SK-N-MC (cell line): ENCODE results near the gene PWP2.
"Not testable (repeated sequence)": the region's sequence is repeated elsewhere in the genome, so short reads cannot be mapped to it uniquely, and the experiment has no call there.

Experiments used
- DNase-seq: peaks from one replicate; pipeline ENCODE4 v3.0.0-alpha.2; 2011; ENCODE audit warnings: low read depth, low spot score
- H3K27ac ChIP-seq: fragments of 200-600 bp; sonication (generic); 2 replicates; pipeline ENCODE4 v1.5.1; 2016; ENCODE audit warnings: mixed run types
- H3K36me3 ChIP-seq: fragments of 200-600 bp; sonication (generic); 2 replicates; pipeline ENCODE4 v1.6.1; 2017; ENCODE audit warnings: antibody characterized with exemption, low read length, mixed read lengths; ENCODE audit not compliant: insufficient read depth
- H3K4me3 ChIP-seq: fragments of 200-600 bp; sonication (generic); 2 replicates; pipeline ENCODE4 v1.5.1; 2016
- H3K9ac ChIP-seq: fragments of 200-600 bp; sonication (generic); 2 replicates; pipeline ENCODE4 v1.8.0; 2017; ENCODE audit warnings: mixed run types, mixed read lengths; ENCODE audit not compliant: insufficient read length
- H3K9me3 ChIP-seq: fragments of 200-600 bp; sonication (generic); 2 replicates; pipeline ENCODE4 v1.6.1; 2017; ENCODE audit warnings: low read depth, mild to moderate bottlenecking, antibody characterized with exemption, low read length, moderate library complexity, mixed read lengths

PWP2 gene

DNA sequence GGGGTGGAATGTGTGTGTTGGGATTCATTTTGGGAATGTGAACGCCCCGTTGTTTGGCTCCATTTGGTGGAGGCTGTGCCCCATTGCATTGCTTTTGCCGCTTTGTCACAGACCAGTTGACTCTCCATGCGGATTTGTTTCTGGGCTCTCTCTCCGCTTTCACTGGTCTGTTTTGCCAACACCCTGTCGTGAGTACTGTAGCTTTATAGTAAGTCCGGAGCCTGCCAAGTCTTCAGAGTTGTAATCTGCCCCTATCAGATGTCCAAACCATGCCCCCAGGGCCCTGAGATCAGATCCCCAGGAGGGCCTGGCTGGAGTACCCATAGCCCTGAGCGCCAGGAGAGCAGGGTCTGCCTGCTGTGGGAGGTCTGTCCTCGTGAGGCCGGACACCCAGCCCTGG lies 43.1 kb downstream of the PWP2 start:
- H3K27ac ChIP-seq, H3K4me3 ChIP-seq, DNase-seq, H3K36me3 ChIP-seq, H3K9me3 ChIP-seq, H3K9ac ChIP-seq: not testable (repeated sequence)

DNA sequence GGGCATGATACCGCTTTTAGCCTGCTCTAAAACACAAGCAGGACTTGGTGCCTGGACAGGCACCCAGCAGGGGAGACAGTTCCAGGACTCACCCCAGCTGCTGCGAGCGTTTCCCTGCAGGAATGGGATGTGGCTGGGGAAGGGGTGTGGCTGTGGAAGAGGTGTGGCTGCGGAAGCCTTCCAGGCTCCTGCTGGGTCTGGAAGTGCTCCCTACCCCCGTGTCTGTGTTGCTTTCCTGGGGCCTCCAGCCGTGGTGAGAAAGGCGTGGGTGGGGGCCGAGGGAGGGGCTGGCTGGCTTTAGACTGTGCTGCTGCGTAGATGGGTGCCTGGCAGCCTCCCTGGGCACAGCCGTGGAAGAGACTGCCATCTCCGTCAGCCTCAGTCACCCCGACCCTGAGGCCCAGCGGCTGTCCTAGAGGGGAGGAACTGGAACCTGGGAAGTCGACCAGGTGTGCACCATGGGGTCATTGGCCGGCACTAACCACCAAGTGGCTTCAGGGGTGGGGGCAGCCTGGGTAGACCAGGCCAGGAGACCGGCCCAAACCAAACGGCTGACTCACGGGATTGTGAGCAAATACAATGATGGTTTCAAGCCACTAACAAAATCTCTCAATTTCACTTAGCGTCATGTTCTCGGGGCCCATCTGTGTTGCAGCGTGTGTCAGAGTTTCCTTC lies 46.2 kb downstream of the PWP2 start:
- DNase-seq, H3K4me3 ChIP-seq, H3K9me3 ChIP-seq, H3K36me3 ChIP-seq, H3K9ac ChIP-seq, H3K27ac ChIP-seq: not testable (repeated sequence)

DNA sequence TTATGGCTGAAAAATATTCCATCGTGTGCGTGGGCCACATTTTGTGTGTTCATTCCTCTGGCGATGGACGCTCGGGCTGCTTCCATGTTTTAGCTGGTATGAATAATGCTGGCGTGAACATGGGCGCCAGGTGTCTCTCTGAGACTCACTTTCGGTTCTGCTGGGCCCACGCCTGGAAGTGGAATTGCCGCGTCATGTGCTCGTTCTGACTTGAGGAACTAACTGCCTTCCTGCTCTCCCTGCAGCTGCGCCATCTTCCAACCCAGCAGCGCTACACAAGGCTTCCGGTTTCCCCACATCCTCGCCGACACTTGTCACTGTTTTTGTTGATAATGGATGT lies 46.7 kb downstream of the PWP2 start:
- H3K9ac ChIP-seq, H3K4me3 ChIP-seq, H3K36me3 ChIP-seq, DNase-seq, H3K9me3 ChIP-seq, H3K27ac ChIP-seq: not testable (repeated sequence)

DNA sequence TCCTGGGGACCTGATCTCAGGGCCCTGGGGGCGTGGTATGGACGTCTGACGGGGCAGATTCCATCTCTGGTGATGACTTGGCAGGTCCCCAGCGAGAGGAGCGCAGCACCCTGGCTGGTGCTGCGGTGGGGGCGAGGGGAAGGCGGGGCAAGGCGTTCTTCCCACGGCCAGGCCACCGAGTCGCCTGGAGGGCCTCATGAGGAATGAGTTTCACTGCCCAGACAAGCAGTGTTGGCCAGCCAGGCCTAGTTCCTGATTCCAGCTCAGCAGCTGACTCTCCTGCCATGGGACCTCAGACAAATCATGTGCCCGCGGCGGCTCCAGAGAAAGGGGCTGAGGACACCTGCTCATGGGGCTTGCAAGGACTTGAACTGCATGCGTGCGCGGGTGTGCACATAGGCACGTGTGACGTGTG lies 47.6 kb downstream of the PWP2 start:
- not testable (repeated sequence) for H3K9me3 ChIP-seq, H3K4me3 ChIP-seq, H3K36me3 ChIP-seq, H3K27ac ChIP-seq, H3K9ac ChIP-seq, DNase-seq

DNA sequence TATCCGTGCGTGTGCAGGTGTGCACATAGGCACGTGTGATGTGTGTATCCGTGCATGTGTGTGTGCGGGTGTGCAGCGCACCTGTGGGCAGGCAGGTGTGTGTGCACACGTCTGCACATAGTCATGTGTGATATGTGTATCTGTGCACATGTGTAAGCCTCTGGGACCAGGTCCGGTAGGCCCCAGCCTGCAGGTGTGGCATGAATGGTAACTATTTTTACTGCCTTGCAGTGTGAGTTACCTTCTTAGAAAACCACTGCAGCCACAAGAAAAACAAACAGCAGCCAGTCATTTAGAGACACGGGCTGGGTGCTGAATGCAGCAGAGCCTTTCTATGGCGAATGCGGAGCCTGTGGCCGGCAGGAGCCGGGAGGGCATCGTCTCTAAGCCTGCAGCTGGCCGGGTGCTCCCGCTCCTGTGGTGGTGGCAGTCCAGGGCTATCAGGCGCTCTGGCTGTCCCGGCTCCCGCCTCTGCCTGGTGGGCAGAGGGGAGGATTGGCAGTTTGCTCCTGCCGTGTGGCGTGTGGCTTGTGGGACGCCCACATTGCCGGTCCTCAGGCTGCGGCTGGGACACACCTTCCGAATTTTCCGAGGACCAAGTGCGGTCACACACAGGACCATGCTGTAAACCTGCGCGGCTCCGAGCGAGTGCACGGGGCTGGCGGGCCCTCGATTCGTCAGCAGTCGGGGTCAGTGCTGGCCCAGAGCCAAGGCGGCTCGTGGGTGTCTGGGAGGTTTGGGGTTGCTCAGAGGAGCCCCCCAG lies 48.2 kb downstream of the PWP2 start:
- not testable (repeated sequence) for H3K9me3 ChIP-seq, H3K36me3 ChIP-seq, DNase-seq, H3K4me3 ChIP-seq, H3K9ac ChIP-seq, H3K27ac ChIP-seq

DNA sequence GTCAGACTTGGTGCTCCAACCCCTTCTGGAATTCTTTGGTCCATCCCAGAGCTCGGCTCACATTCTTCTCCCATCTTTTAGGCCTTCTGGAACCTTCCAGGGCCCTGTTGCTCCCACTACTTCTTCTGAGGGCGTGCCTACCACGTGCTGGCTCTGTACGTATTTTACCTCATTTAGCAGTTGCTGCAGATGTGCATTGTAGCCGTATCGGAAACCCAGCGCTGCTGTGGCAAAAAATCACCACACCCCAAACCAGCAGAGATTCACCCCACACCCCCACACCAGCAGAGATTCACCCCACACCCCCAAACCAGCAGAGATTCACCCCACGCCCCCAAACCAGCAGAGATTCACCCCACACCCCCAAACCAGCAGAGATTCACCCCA lies 48.8 kb downstream of the PWP2 start:
- H3K9me3 ChIP-seq, H3K9ac ChIP-seq, H3K36me3 ChIP-seq, DNase-seq, H3K27ac ChIP-seq, H3K4me3 ChIP-seq: not testable (repeated sequence)

DNA sequence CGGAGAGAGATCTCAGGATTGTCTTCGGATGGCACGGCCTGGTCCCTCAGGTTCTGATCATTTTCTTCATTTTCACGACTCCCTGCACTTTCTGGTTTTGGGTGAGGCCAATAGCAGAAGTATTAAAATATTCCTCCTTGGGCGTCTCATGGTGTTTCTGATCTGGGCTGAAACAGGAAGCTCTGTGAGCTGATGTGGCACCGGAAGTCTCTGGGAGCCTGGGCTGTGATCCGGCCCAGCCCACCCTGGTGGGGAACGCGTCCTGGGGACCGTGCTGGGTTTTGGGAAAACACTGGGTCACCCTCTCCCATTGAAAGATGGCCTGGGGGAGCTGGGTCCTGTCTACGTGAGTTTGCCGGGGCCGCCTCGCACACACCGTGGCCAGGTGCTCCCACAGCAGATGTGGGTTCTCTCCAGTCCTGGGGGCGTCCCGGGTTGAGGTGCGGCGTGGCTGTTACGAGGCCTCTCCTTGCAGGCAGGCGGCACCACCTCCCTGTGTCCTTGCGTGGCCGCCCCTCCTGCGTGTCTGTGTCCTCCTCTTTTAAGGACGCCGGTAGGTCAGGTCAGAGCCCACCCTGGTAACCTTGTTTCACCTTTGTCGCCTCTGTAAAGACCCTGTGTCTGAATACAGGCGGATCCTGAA lies 50.4 kb downstream of the PWP2 start:
- not testable (repeated sequence) for H3K4me3 ChIP-seq, H3K9ac ChIP-seq, H3K27ac ChIP-seq, DNase-seq, H3K9me3 ChIP-seq, H3K36me3 ChIP-seq

DNA sequence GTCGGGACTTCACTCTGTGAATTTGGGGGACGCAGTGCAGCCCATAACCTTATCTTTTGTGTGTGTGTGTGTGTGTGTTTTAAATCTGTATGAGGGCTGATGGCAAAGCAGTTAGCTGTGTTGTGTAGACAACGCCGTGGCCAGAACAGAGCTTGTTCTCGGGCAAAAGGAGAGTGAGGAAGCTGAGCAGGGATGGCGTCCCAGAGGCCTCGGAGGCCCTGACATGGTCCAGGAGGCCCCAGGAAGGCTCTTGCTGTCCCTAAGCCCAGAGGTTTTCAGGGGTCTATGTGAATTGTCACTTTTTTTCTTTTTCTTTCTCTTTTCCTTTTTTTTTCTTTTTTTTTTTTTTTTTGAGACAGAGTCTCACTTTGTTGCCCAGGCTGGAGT lies 50.9 kb downstream of the PWP2 start:
- not testable (repeated sequence) for H3K4me3 ChIP-seq

DNA sequence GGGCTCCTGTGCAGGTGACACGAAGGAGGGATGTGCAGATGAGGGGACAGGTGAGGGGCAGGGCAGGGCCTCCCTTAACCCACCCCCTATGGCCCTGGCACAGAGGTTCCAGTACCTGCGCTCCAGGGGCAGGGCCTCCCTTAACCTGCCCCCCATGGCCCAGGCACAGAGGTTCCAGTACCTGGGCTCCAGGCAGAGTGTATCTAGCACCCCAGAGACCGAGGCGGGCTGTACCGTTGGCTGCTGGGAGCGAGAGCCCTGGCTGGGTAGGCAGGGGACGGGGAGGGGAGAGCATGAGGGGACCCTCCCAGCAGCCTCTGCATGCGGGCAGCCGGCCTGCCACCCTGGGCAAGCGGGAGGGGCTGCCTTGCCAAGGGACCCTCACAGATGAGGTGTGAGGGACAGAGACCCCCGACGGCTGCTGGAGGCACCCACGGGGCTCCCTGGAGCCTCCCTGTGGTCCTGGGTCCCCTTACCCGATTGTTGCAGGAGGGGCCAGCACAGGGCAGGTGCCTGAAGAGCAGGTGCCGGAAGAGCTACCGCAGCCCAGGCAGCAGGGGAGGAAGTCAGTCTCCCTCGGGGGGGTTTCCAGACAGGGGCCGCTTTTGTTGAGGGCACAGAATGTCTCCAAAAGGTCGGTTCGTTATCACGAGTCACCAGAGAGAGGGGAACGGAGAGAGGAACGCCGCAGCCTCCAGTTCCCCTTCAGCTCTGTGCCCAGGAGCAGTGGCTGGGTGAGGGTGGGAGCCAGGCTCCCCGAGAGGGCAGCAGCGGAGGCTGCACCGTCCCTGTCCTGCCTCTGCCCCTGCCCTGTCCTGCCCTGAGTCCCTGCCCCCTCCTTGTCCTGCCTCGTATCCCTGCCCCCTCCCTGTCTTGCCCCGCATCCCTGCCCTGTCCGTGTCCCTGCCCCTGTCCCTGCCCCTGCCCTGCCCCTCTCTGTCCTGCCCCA lies 52.4 kb downstream of the PWP2 start:
- not testable (repeated sequence) for H3K9me3 ChIP-seq, H3K27ac ChIP-seq, DNase-seq, H3K4me3 ChIP-seq, H3K9ac ChIP-seq, H3K36me3 ChIP-seq

More for the DNA sequence above, 50.9 kb downstream of the PWP2 start:
- H3K36me3 ChIP-seq, H3K27ac ChIP-seq, H3K9me3 ChIP-seq, DNase-seq, H3K9ac ChIP-seq: not testable (repeated sequence)

DNA sequence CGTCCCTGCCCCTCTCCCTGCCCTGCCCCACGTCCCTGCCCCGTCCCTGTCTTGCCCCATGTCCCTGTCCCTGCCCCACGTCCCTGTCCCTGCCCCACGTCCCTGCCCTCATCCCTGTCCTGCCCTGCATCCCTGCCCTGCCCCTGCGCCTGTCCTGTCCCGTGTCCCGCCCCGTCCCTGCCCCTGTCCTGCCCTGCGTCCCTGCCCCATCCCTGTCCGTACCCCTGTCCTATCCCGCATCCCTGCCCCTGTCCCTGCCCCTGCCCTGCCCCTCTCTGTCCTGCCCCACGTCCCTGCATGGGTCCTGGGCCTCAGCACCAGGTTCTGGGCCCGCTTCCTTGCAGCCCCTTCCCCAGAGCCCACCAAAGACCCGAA lies 53.1 kb downstream of the PWP2 start:
- DNase-seq = not testable (repeated sequence)

DNA sequence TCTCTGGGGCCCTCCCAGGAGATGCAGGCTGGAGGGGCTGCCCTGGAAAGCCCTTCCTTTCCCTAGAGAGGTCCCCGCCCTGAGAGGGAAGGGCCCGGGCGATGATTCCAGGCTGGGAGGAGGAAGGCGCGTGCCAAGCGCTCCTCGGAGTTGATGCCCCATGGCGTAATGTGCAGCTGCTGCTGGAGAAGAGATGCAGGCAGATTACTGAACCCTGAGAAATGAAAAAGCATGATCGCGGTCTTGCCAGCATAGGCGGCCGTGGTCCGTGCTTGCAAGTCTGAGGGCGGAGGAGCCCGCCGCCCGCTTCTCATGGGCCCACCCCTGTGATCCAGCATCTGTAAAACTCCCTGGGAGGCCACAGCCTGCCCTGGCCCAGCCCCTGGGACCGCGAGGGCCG lies 53.6 kb downstream of the PWP2 start:
- H3K36me3 ChIP-seq, H3K27ac ChIP-seq, H3K4me3 ChIP-seq, H3K9ac ChIP-seq, H3K9me3 ChIP-seq, DNase-seq: not testable (repeated sequence)

More for the DNA sequence above, 53.1 kb downstream of the PWP2 start:
- not testable (repeated sequence) for H3K27ac ChIP-seq, H3K4me3 ChIP-seq, H3K9ac ChIP-seq, H3K36me3 ChIP-seq, H3K9me3 ChIP-seq

DNA sequence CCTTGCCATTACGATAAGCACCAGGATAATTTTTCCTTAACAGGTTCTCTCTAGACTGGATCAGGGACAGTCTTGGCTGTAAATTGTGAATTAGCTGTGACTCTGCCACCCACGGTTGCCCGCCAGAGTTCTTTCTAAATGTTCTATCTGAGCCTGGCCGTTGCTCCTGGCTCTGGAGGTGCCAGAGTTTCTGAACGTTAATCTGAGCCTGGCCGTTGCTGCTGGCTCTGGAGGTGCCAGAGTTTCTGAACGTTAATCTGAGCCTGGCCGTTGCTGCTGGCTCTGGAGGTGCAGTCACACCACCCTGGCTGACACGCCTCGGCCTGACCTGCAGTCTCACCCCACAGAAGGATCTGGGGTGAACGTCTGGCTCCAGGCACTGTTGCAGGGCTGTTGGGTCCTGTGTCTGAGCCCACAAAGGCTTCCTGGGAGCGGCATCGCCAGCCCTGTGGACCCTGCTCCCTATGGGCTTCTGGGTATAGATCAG lies 56.0 kb downstream of the PWP2 start:
- H3K9me3 ChIP-seq, DNase-seq, H3K27ac ChIP-seq, H3K36me3 ChIP-seq, H3K4me3 ChIP-seq, H3K9ac ChIP-seq: not testable (repeated sequence)

DNA sequence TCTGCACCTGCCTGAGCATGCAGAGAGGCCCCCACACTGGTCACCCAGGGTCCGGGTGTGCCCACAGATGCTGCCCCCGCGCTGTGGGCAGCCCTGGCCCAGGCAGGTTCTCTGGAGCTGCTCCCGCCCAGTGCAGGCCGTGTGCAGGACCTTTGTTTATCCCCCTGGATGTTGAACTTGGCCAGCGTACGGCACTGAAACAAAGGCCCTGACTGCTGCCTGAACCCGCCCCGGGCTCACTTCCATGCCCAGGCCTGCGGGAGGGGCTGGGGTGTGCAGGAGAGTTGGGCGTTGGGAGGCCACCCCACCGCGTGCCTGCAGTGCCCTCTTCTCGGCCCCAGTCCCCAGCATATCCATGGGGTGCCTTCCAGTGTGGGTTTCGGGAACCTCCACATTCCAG lies 58.7 kb downstream of the PWP2 start:
- not testable (repeated sequence) for DNase-seq, H3K27ac ChIP-seq, H3K4me3 ChIP-seq, H3K9me3 ChIP-seq, H3K9ac ChIP-seq, H3K36me3 ChIP-seq

DNA sequence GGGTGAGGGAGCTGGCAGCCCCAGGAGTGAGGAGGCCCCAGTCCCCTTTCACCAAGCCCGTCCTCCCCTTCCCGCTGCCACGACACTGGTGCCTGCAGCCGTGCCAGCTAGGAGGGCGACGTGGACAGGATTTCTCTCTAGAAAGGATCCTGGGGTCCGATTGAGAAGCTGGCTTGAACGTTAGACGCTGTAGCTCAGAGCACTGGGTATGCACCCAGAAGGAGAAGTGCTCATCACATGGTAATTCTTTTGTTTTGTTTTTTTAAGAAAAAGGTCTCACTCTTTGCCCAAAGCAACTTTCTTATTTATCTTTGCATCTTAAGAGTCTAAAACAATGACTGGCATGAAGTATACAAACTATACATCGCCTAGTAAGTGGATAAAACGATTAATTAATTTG lies 60.3 kb downstream of the PWP2 start:
- not testable (repeated sequence) for H3K9me3 ChIP-seq, DNase-seq, H3K27ac ChIP-seq, H3K36me3 ChIP-seq, H3K9ac ChIP-seq, H3K4me3 ChIP-seq
